ENCODE measurements around the gene TUBB2A. TPM values are rescaled to one million over a fixed set of nuclear protein-coding genes. Genes with fewer than 3 reads are reported as not detected.

The TUBB2A gene
- total RNA-seq, 2 experiments from 2014 or later: 24.8 to 42.1 TPM

DNA sequence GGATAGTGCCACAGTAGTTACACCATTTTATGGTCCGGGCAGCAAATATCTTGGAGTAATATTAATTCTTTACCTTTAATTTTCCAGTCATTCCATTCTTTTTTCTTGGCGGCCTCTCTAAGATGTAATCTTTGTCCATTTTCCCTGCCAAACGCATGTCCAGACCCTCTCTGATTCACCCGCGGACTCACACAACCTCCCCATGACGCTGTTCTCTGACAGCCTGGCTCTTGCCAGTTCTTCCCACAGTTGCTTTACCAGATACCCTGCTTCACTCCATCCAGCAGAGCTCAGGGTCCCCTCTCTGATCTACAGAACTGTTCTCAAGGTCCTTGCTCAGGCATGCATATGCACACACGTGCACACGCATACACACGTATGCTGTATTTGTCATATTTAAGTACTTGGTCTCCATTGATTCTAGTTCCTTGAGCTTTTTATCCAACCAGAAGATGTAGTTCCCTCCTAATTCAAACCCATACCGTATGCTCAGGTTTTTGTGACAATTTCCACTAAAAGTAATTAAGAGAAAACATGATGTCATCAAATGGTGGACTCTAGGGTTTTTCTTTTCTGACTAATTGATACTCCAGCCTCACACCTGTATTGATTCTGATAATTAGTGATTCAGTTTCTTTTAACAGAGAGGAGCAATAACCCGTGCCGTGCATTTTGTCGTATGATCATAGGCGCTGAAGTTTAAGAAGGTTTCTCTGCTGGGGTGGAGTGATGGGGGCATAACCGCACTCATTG, 28.8 kb downstream of the TUBB2A start:
- DNase-seq (ENCODE audit: low spot score): no peak
- Histone ChIP-seq H3K36me3 (ENCODE audit: insufficient read depth, low read length) (no peaks in the 10 kb centered on the region), H3K79me2 (ENCODE audit: insufficient read depth, low read depth, low read length) (no peaks in the 10 kb centered on the region), H3K4me1 (ENCODE audit: insufficient read depth, low read length, poor library complexity, severe bottlenecking) (peaks cover 25% of the 10 kb centered on the region), H3K9me2 (ENCODE audit: insufficient read depth, low read length) (no peaks in the 10 kb centered on the region), H3K4me3 (ENCODE audit: low read depth, low read length, poor library complexity, severe bottlenecking) (no peak overlapping the region), H4K20me1 (ENCODE audit: insufficient read depth, low read length) (no peaks in the 10 kb centered on the region), H3K9me3 (ENCODE audit: low read length) (no peaks in the 10 kb centered on the region), H2AFZ (ENCODE audit: low read length) (no peak overlapping the region), H3K27ac (ENCODE audit: low read depth, low read length, poor library complexity, severe bottlenecking) (no peak overlapping the region), H3K4me2 (ENCODE audit: low read length) (no peak overlapping the region)
- ChIA-PET POLR2A (interaction anchor here (0.6 kb wide), 1 partner anchor 593 kb away, joined by 4 read pairs; no protein-coding TSS in a partner anchor), CTCF (ENCODE audit: unreplicated experiment) (no interaction called here)
- no peak for TF ChIP-seq EZH2phosphoT487 (IDR thresholded peaks at IDR 0.05; ENCODE audit: borderline replicate concordance, low read depth, low read length)
- TF ChIP-seq, protein P1, sequence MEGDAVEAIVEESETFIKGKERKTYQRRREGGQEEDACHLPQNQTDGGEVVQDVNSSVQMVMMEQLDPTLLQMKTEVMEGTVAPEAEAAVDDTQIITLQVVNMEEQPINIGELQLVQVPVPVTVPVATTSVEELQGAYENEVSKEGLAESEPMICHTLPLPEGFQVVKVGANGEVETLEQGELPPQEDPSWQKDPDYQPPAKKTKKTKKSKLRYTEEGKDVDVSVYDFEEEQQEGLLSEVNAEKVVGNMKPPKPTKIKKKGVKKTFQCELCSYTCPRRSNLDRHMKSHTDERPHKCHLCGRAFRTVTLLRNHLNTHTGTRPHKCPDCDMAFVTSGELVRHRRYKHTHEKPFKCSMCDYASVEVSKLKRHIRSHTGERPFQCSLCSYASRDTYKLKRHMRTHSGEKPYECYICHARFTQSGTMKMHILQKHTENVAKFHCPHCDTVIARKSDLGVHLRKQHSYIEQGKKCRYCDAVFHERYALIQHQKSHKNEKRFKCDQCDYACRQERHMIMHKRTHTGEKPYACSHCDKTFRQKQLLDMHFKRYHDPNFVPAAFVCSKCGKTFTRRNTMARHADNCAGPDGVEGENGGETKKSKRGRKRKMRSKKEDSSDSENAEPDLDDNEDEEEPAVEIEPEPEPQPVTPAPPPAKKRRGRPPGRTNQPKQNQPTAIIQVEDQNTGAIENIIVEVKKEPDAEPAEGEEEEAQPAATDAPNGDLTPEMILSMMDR (conservative IDR thresholded peaks at IDR 0.05; ENCODE audit: low read length): no peak
- intact Hi-C loops (cut with micrococcal nuclease; ENCODE audit: unreplicated experiment): loop anchor here (5.0 to 10.0 kb wide), 3 partner anchors 109 to 604 kb away; no protein-coding TSS in a partner anchor
- BruUV-seq (replicated peaks): no TSS peak

DNA sequence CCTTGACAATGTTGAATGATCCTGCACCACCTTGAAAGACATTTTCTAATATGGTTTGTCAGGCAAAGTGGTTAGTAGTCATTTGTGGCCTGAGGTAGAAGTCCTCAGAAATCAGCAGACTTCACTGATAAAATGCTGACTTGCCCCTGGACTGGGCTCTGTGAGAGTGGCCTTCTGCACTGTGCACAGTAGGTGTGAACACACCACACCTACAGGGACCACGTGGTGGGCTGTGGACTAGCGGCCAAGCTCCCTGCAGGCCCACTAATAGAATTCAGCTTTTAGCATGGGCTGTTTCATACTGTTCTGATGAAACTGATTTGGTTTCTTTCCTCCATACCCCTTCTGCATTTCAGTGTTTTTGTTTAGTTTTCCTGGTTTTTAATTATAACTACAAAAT, 31.5 kb downstream of the TUBB2A start:
- H3K36me3 ChIP-seq (ENCODE audit: insufficient read depth, low read length): no peaks in the 10 kb centered on the region
- H3K27ac ChIP-seq (ENCODE audit: low read depth, low read length, poor library complexity, severe bottlenecking): no peak overlapping the region
- ChIA-PET CTCF (ENCODE audit: unreplicated experiment) (interaction anchor here (0.5 kb wide), 1 partner anchor 121 kb away, joined by 3 read pairs; no protein-coding TSS in a partner anchor), POLR2A (interaction anchor here (0.6 to 1.0 kb wide), 5 partner anchors 10 to 137 kb away, joined by 3 to 5 read pairs (median 3); no protein-coding TSS in a partner anchor)
- BruUV-seq (replicated peaks): no TSS peak
- H3K4me3 ChIP-seq (ENCODE audit: low read depth, low read length, poor library complexity, severe bottlenecking): no peak overlapping the region
- no peak for DNase-seq (ENCODE audit: low spot score)
- no peaks in the 10 kb centered on the region for H3K79me2 ChIP-seq (ENCODE audit: insufficient read depth, low read depth, low read length)
- intact Hi-C loops (cut with micrococcal nuclease; ENCODE audit: unreplicated experiment): loop anchor here (1.0 to 10.0 kb wide), 7 partner anchors 37 to 606 kb away; partner anchors contain the start of gene PSMG4
- H4K20me1 ChIP-seq (ENCODE audit: insufficient read depth, low read length): no peaks in the 10 kb centered on the region
- peaks cover 25% of the 10 kb centered on the region for H3K4me1 ChIP-seq (ENCODE audit: insufficient read depth, low read length, poor library complexity, severe bottlenecking)
- no peak overlapping the region for H3K4me2 ChIP-seq (ENCODE audit: low read length)
- H3K9me3 ChIP-seq (ENCODE audit: low read length): no peaks in the 10 kb centered on the region
- no peak for TF ChIP-seq EZH2phosphoT487 (IDR thresholded peaks at IDR 0.05; ENCODE audit: borderline replicate concordance, low read depth, low read length)
- TF ChIP-seq, protein P1 (conservative IDR thresholded peaks at IDR 0.05; ENCODE audit: low read length): no peak
- H3K9me2 ChIP-seq (ENCODE audit: insufficient read depth, low read length): no peaks in the 10 kb centered on the region
- no peak overlapping the region for H2AFZ ChIP-seq (ENCODE audit: low read length)

DNA sequence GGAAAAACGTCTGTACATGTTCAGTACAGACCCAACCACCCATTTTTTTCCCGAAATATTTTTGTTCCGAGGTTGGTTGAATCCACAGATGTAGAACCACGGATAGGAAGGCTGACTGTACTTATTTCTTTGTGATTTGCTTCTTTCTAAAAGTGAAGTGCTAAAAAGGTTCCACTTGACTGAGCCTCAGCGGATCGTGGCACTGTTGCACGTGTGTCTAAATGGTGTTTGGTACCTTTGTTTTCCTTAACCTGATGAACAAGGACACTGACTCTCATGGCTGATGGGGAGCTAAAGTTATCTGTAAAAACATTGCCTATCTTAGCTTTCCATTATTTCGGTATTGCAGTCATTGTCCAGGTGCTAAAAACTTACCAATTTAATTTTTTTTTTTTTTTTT, 32.7 kb downstream of the TUBB2A start:
- no TSS peak for BruUV-seq (replicated peaks)
- H3K79me2 ChIP-seq (ENCODE audit: insufficient read depth, low read depth, low read length): no peaks in the 10 kb centered on the region
- H3K4me3 ChIP-seq (ENCODE audit: low read depth, low read length, poor library complexity, severe bottlenecking): no peak overlapping the region
- H2AFZ ChIP-seq (ENCODE audit: low read length): no peak overlapping the region
- H3K27ac ChIP-seq (ENCODE audit: low read depth, low read length, poor library complexity, severe bottlenecking): no peak overlapping the region
- no peak for TF ChIP-seq EZH2phosphoT487 (IDR thresholded peaks at IDR 0.05; ENCODE audit: borderline replicate concordance, low read depth, low read length)
- TF ChIP-seq, protein P1 (conservative IDR thresholded peaks at IDR 0.05; ENCODE audit: low read length): no peak
- DNase-seq (ENCODE audit: low spot score): peak; percentile 71
- ChIA-PET CTCF (ENCODE audit: unreplicated experiment) (no interaction called here), POLR2A (interaction anchor here (0.7 kb wide), 3 partner anchors 49 to 1120 kb away, joined by 3 read pairs; no protein-coding TSS in a partner anchor)
- no peaks in the 10 kb centered on the region for H4K20me1 ChIP-seq (ENCODE audit: insufficient read depth, low read length)
- intact Hi-C loops (cut with micrococcal nuclease; ENCODE audit: unreplicated experiment): loop anchor here (5.0 to 10.0 kb wide), 3 partner anchors 113 to 608 kb away; no protein-coding TSS in a partner anchor
- no peaks in the 10 kb centered on the region for H3K9me3 ChIP-seq (ENCODE audit: low read length)
- H3K9me2 ChIP-seq (ENCODE audit: insufficient read depth, low read length): no peaks in the 10 kb centered on the region
- H3K36me3 ChIP-seq (ENCODE audit: insufficient read depth, low read length): no peaks in the 10 kb centered on the region
- peaks cover 25% of the 10 kb centered on the region for H3K4me1 ChIP-seq (ENCODE audit: insufficient read depth, low read length, poor library complexity, severe bottlenecking)
- peak overlapping the region; percentile 62 for H3K4me2 ChIP-seq (ENCODE audit: low read length)

Measured in OCI-LY7 (cell line).